ENCODE data around the gene ANKFY1.
A peak's percentile ranks its signal among the peaks of the same experiment; 100 is the strongest.

ANKFY1 gene

DNA sequence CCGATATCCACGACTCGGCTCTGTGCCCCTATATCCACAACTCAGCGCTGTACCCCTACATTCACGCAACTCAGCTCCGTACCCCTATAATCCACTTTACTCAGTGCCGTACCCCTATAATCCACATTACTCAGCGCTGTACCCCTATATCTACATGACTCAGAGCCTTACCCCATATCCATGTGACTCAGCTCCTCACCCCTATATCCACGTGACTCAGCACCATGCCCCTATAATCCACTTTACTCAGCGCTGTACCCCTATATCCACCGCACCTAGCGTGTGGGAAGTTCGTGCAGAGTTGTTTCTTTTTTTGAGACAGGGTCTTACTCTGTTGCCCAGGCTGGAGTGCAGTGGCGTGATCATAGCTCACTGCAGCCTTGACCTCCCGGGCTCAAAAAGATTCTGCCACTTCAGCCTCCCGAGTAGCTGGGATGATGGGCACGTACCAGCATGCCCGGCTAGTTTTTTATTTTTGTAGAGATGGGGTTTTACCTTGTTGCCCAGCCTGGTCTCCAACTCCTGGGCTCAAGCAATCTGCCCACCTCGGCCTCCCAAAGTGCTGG lies 103.4 kb downstream of the ANKFY1 start:
- peaks cover 27% of the 10 kb centered on the region for H3K79me1 ChIP-seq (ENCODE audit: low read length)
- peak overlapping the region; percentile 72 for H3K18ac ChIP-seq (ENCODE audit: low read length)
- H3K27me3 ChIP-seq (ENCODE audit: insufficient read depth, low read length): no peaks in the 10 kb centered on the region
- peak overlapping the region; percentile 90 for H2BK12ac ChIP-seq (ENCODE audit: low read length)
- peaks cover 33 to 34% of the 10 kb centered on the region in 2 experiments for H3K4me1 ChIP-seq (ENCODE audit: control insufficient read depth in 1 of 2, insufficient read depth in 2 of 2, low read length in 2 of 2)
- no peak overlapping the region for H3K23ac ChIP-seq (ENCODE audit: low read length)
- H3K4me2 ChIP-seq (ENCODE audit: low read length): no peak overlapping the region
- peak overlapping the region; percentile 73 for H2BK5ac ChIP-seq (ENCODE audit: low read depth, low read length, poor library complexity)
- peaks cover 4% of the 10 kb centered on the region for H3K79me2 ChIP-seq (ENCODE audit: control insufficient read depth, insufficient read depth, low read length, poor library complexity)
- peak overlapping the region; percentile 82 for H3K14ac ChIP-seq (ENCODE audit: low read length)
- H2BK120ac ChIP-seq (ENCODE audit: insufficient read depth, low read length, poor library complexity): peak overlapping the region; percentile 26
- peak overlapping the region; percentile 91 for H3K27ac ChIP-seq (ENCODE audit: low read depth, low read length)
- H3K4me3 ChIP-seq (ENCODE audit: low read depth, low read length): no peak overlapping the region
- H2AFZ ChIP-seq (ENCODE audit: insufficient read depth, low read length, poor library complexity): no peak overlapping the region
- peak overlapping the region; percentile 48 for H3K4ac ChIP-seq (ENCODE audit: low read depth, low read length)
- DNase-seq: no peak
- H4K8ac ChIP-seq (ENCODE audit: low read depth, low read length): peak overlapping the region; percentile 66
- H4K12ac ChIP-seq (ENCODE audit: low read depth, low read length): peak overlapping the region; percentile 28
- WGBS (ENCODE audit: extremely low coverage, insufficient coverage, insufficient read length): 100% methylated on average over 2 of the region's 19 CpGs
- peak overlapping the region; percentile 86 for H2AK5ac ChIP-seq (ENCODE audit: low read length)
- H3K9ac ChIP-seq (ENCODE audit: low read length): no peak overlapping the region
- peaks cover 7 to 17% of the 10 kb centered on the region in 2 experiments for H3K36me3 ChIP-seq (ENCODE audit: control insufficient read depth in 1 of 2, insufficient read depth in 2 of 2, low read length in 2 of 2)
- H3K9me3 ChIP-seq (ENCODE audit: insufficient read depth, low read depth, low read length): no peaks in the 10 kb centered on the region
- peak overlapping the region; percentile 92 for H4K91ac ChIP-seq (ENCODE audit: low read depth, low read length)

DNA sequence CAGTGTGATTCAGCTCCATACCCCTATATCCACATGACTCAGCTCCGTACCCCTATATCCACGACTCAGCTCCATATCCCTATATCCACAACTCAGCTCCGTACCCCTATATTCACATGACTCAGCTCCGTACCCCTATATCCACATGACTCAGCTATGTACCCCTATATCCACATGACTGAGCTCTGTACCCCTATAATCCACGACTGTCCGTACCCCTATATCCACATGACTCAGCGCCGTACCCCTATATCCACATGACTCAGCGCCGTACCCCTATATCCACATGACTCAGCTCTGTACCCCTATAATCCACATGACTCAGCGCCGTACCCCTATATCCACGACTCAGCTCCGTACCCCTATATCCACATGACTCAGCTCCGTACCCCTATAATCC lies 104.0 kb downstream of the ANKFY1 start:
- peak overlapping the region; percentile 66 for H4K8ac ChIP-seq (ENCODE audit: low read depth, low read length)
- H4K12ac ChIP-seq (ENCODE audit: low read depth, low read length): no peak overlapping the region
- H3K27ac ChIP-seq (ENCODE audit: low read depth, low read length): no peak overlapping the region
- H4K91ac ChIP-seq (ENCODE audit: low read depth, low read length): peak overlapping the region; percentile 92
- peaks cover 4% of the 10 kb centered on the region for H3K79me2 ChIP-seq (ENCODE audit: control insufficient read depth, insufficient read depth, low read length, poor library complexity)
- peak overlapping the region; percentile 26 for H2BK120ac ChIP-seq (ENCODE audit: insufficient read depth, low read length, poor library complexity)
- H3K9me3 ChIP-seq (ENCODE audit: insufficient read depth, low read depth, low read length): no peaks in the 10 kb centered on the region
- peak overlapping the region; percentile 48 for H3K4ac ChIP-seq (ENCODE audit: low read depth, low read length)
- H2BK12ac ChIP-seq (ENCODE audit: low read length): peak overlapping the region; percentile 90
- DNase-seq: no peak
- H3K4me2 ChIP-seq (ENCODE audit: low read length): no peak overlapping the region
- H2AK5ac ChIP-seq (ENCODE audit: low read length): no peak overlapping the region
- H3K79me1 ChIP-seq (ENCODE audit: low read length): peaks cover 27% of the 10 kb centered on the region
- H3K4me1 ChIP-seq (ENCODE audit: control insufficient read depth in 1 of 2, insufficient read depth in 2 of 2, low read length in 2 of 2): peaks cover 33 to 34% of the 10 kb centered on the region in 2 experiments
- H3K27me3 ChIP-seq (ENCODE audit: insufficient read depth, low read length): no peaks in the 10 kb centered on the region
- H2AFZ ChIP-seq (ENCODE audit: insufficient read depth, low read length, poor library complexity): no peak overlapping the region
- H3K18ac ChIP-seq (ENCODE audit: low read length): peak overlapping the region; percentile 72
- H3K9ac ChIP-seq (ENCODE audit: low read length): no peak overlapping the region
- WGBS (ENCODE audit: extremely low coverage, insufficient coverage, insufficient read length): no CpG with 5 or more reads among the region's 15 CpGs
- peaks cover 8 to 14% of the 10 kb centered on the region in 2 experiments for H3K36me3 ChIP-seq (ENCODE audit: control insufficient read depth in 1 of 2, insufficient read depth in 2 of 2, low read length in 2 of 2)
- H3K23ac ChIP-seq (ENCODE audit: low read length): no peak overlapping the region
- H2BK5ac ChIP-seq (ENCODE audit: low read depth, low read length, poor library complexity): peak overlapping the region; percentile 73
- H3K4me3 ChIP-seq (ENCODE audit: low read depth, low read length): no peak overlapping the region
- H3K14ac ChIP-seq (ENCODE audit: low read length): peak overlapping the region; percentile 82

DNA sequence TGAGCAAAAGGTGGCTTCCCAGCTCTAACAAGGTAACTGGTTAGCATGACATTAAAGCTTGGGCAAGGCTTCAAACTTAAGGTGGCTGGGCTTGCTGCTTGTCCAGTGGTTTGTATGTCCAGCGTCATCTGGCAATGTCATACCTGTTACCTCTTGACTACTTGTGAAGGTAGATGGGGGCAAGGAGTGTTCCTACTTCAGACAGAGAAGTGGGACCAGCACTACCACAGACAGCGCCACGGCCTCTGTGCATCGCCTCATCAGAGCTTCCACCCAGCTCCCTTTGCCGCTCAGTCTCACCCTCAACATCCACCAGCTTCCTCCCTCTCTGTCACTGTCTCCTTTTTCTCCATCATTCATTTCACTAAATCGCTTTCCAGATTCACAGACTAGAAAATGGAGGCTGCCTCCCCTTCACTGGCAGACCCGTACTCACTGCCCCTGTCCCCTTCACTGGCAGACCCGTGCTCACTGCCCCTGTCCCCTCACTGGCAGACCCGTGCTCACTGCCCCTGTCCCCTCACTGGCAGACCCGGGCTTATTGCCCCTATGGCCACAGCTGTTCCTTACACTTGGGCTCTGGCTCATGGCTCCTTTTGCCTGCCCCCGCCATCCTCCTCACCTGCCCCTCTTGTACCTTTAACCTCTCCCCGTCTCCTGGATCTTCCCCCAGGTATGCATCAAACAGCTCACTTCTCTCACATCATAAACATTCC lies 106.0 kb downstream of the ANKFY1 start:
- H2AK5ac ChIP-seq (ENCODE audit: low read length): no peak overlapping the region
- H3K4me2 ChIP-seq (ENCODE audit: low read length): no peak overlapping the region
- H3K4me1 ChIP-seq (ENCODE audit: control insufficient read depth in 1 of 2, insufficient read depth in 2 of 2, low read length in 2 of 2): peaks cover 27% of the 10 kb centered on the region in 2 experiments
- H3K36me3 ChIP-seq (ENCODE audit: control insufficient read depth in 1 of 2, insufficient read depth in 2 of 2, low read length in 2 of 2): peaks cover 2 to 10% of the 10 kb centered on the region in 2 experiments
- no peak overlapping the region for H3K4me3 ChIP-seq (ENCODE audit: low read depth, low read length)
- H4K8ac ChIP-seq (ENCODE audit: low read depth, low read length): no peak overlapping the region
- no peak overlapping the region for H4K12ac ChIP-seq (ENCODE audit: low read depth, low read length)
- H3K79me1 ChIP-seq (ENCODE audit: low read length): peaks cover 21% of the 10 kb centered on the region
- peaks cover 1% of the 10 kb centered on the region for H3K9me3 ChIP-seq (ENCODE audit: insufficient read depth, low read depth, low read length)
- H3K18ac ChIP-seq (ENCODE audit: low read length): no peak overlapping the region
- H2BK5ac ChIP-seq (ENCODE audit: low read depth, low read length, poor library complexity): no peak overlapping the region
- no peak overlapping the region for H2AFZ ChIP-seq (ENCODE audit: insufficient read depth, low read length, poor library complexity)
- no peak overlapping the region for H4K91ac ChIP-seq (ENCODE audit: low read depth, low read length)
- no peak overlapping the region for H2BK120ac ChIP-seq (ENCODE audit: insufficient read depth, low read length, poor library complexity)
- H3K23ac ChIP-seq (ENCODE audit: low read length): no peak overlapping the region
- no peak overlapping the region for H2BK12ac ChIP-seq (ENCODE audit: low read length)
- no peak overlapping the region for H3K14ac ChIP-seq (ENCODE audit: low read length)
- H3K27ac ChIP-seq (ENCODE audit: low read depth, low read length): no peak overlapping the region
- no peak overlapping the region for H3K4ac ChIP-seq (ENCODE audit: low read depth, low read length)
- WGBS (ENCODE audit: extremely low coverage, insufficient coverage, insufficient read length): no CpG with 5 or more reads among the region's 12 CpGs
- H3K79me2 ChIP-seq (ENCODE audit: control insufficient read depth, insufficient read depth, low read length, poor library complexity): peaks cover 4% of the 10 kb centered on the region
- H3K27me3 ChIP-seq (ENCODE audit: insufficient read depth, low read length): no peaks in the 10 kb centered on the region
- no peak for DNase-seq
- H3K9ac ChIP-seq (ENCODE audit: low read length): no peak overlapping the region

DNA sequence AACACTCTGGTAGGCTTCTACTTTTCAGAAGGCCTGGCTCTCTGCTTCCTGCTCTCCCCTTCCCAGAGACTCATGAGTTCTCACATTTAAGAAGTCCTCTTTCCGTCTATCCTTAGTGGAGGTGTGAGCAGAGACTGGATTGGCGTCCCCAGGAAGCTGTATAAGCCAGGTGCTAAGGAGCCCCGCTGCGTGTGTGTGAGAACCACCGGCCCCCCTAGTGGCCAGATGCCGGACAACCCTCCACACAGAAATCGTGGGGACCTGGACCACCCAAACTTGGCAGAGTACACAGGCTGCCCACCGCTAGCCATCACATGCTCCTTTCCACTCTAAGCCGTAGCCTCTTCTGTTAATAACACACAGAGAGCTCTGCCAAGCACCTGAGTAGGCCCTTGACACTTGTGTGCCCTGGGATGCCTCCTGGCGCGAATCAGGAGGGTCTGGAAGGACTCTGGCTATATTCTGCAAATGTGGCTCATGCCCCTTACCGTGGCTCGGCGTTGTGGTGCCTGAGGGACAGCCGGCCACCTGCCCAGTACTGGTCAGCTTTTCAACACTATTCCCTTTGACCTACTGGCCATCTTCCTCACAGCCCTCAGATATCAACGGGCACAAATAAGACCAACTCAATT lies 106.9 kb downstream of the ANKFY1 start:
- H4K12ac ChIP-seq (ENCODE audit: low read depth, low read length): no peak overlapping the region
- peaks cover 2 to 10% of the 10 kb centered on the region in 2 experiments for H3K36me3 ChIP-seq (ENCODE audit: control insufficient read depth in 1 of 2, insufficient read depth in 2 of 2, low read length in 2 of 2)
- H3K4ac ChIP-seq (ENCODE audit: low read depth, low read length): no peak overlapping the region
- no CpG with 5 or more reads among the region's 16 CpGs for WGBS (ENCODE audit: extremely low coverage, insufficient coverage, insufficient read length)
- H3K4me1 ChIP-seq (ENCODE audit: control insufficient read depth in 1 of 2, insufficient read depth in 2 of 2, low read length in 2 of 2): peaks cover 18 to 19% of the 10 kb centered on the region in 2 experiments
- no peaks in the 10 kb centered on the region for H3K27me3 ChIP-seq (ENCODE audit: insufficient read depth, low read length)
- H2AK5ac ChIP-seq (ENCODE audit: low read length): no peak overlapping the region
- H2BK12ac ChIP-seq (ENCODE audit: low read length): no peak overlapping the region
- H3K23ac ChIP-seq (ENCODE audit: low read length): no peak overlapping the region
- no peak overlapping the region for H2AFZ ChIP-seq (ENCODE audit: insufficient read depth, low read length, poor library complexity)
- H3K9me3 ChIP-seq (ENCODE audit: insufficient read depth, low read depth, low read length): peaks cover 1% of the 10 kb centered on the region
- H4K8ac ChIP-seq (ENCODE audit: low read depth, low read length): no peak overlapping the region
- no peak overlapping the region for H3K18ac ChIP-seq (ENCODE audit: low read length)
- H3K4me2 ChIP-seq (ENCODE audit: low read length): no peak overlapping the region
- no peak overlapping the region for H2BK120ac ChIP-seq (ENCODE audit: insufficient read depth, low read length, poor library complexity)
- H3K4me3 ChIP-seq (ENCODE audit: low read depth, low read length): no peak overlapping the region
- no peak overlapping the region for H4K91ac ChIP-seq (ENCODE audit: low read depth, low read length)
- H3K14ac ChIP-seq (ENCODE audit: low read length): no peak overlapping the region
- no peak overlapping the region for H3K27ac ChIP-seq (ENCODE audit: low read depth, low read length)
- no peak overlapping the region for H3K9ac ChIP-seq (ENCODE audit: low read length)
- H3K79me1 ChIP-seq (ENCODE audit: low read length): peaks cover 12% of the 10 kb centered on the region
- no peak for DNase-seq
- peaks cover 2% of the 10 kb centered on the region for H3K79me2 ChIP-seq (ENCODE audit: control insufficient read depth, insufficient read depth, low read length, poor library complexity)
- no peak overlapping the region for H2BK5ac ChIP-seq (ENCODE audit: low read depth, low read length, poor library complexity)

All from trophoblast cell (in vitro differentiated cells and primary cell).